Neutrophil (primary cell): ENCODE data around the gene CDH13.

ENCODE experiments used
- H3K27ac ChIP-seq: fragments of 200-600 bp; sonication (generic); 2 replicates; pipeline ENCODE4 v1.5.1; 2016; ENCODE audit warnings: mild to moderate bottlenecking, moderate library complexity
- H3K27me3 ChIP-seq: fragments of 200-600 bp; sonication (generic); 2 replicates; pipeline ENCODE4 v1.6.0; 2016; ENCODE audit warnings: mild to moderate bottlenecking
- H3K36me3 ChIP-seq: fragments of 200-600 bp; sonication (generic); 2 replicates; pipeline ENCODE4 v1.5.1; 2017
- H3K4me1 ChIP-seq, 2 experiments: fragments of 200-600 bp in 1 of 2; sonication (generic) in 1 of 2; 1 replicate in 1 of 2; 2 replicates in 1 of 2; pipeline versions ENCODE4 v1.5.1 to v1.6.1; 2013 to 2016; ENCODE audit warnings: low read depth in 1 of 2, low read length in 1 of 2, mild to moderate bottlenecking in 1 of 2, moderate library complexity in 1 of 2; ENCODE audit not compliant: control insufficient read depth in 1 of 2, insufficient read depth in 1 of 2
- H3K4me3 ChIP-seq, 2 experiments: fragments of 200-600 bp in 1 of 2; sonication (generic) in 1 of 2; 1 replicate in 1 of 2; 2 replicates in 1 of 2; pipeline ENCODE4 v1.5.1; 2013 to 2016; ENCODE audit warnings: low read depth in 1 of 2, low read length in 1 of 2, mild to moderate bottlenecking in 1 of 2, moderate library complexity in 1 of 2
- H3K9me3 ChIP-seq: fragments of 200-600 bp; sonication (generic); 2 replicates; pipeline ENCODE4 v1.5.1; 2016
- CTCF ChIP-seq: fragments of 200-600 bp; sonication (generic); IDR thresholded peaks from 2 replicates; pipeline ENCODE4 v1.5.1; 2016; ENCODE audit warnings: antibody characterized with exemption

Gene CDH13

GRCh38 chr16:83348991-83349390, 722.2 kb downstream of the CDH13 start:
- no peak for TF ChIP-seq CTCF
- H3K9me3 ChIP-seq, result no peaks in the 10 kb centered on the region
- H3K27ac ChIP-seq, result no peak overlapping the region
- no peaks in the 10 kb centered on the region for H3K27me3 ChIP-seq
- no peak overlapping the region for H3K4me3 ChIP-seq
- H3K36me3 ChIP-seq, result no peaks in the 10 kb centered on the region
- H3K4me1 ChIP-seq, result no peaks in the 10 kb centered on the region

- Histone ChIP-seq H3K36me3 (no peaks in the 10 kb centered on the region), H3K4me1 (no peaks in the 10 kb centered on the region), H3K4me3 (no peak overlapping the region), H3K9me3 (no peaks in the 10 kb centered on the region), H3K27me3 (no peaks in the 10 kb centered on the region), H3K27ac (no peak overlapping the region)
- TF ChIP-seq CTCF, result no peak
These were observed 723.7 kb downstream of the CDH13 start for GRCh38 chr16:83350481-83350880.

- H3K27ac ChIP-seq, result no peak overlapping the region
- no peaks in the 10 kb centered on the region for H3K9me3 ChIP-seq
- H3K36me3 ChIP-seq, result no peaks in the 10 kb centered on the region
- H3K4me3 ChIP-seq, result no peak overlapping the region
- TF ChIP-seq CTCF, result no peak
- no peaks in the 10 kb centered on the region for H3K27me3 ChIP-seq
- no peaks in the 10 kb centered on the region for H3K4me1 ChIP-seq
These were observed 725.1 kb downstream of the CDH13 start for GRCh38 chr16:83351846-83352245.

- no peaks in the 10 kb centered on the region for H3K27me3 ChIP-seq
- H3K9me3 ChIP-seq, result no peaks in the 10 kb centered on the region
- no peak overlapping the region for H3K4me3 ChIP-seq
- no peak for TF ChIP-seq CTCF
- H3K4me1 ChIP-seq, result no peaks in the 10 kb centered on the region
- H3K36me3 ChIP-seq, result no peaks in the 10 kb centered on the region
- H3K27ac ChIP-seq, result no peak overlapping the region
These were observed 726.5 kb downstream of the CDH13 start for GRCh38 chr16:83353241-83353640.

- Histone ChIP-seq H3K4me1 (no peaks in the 10 kb centered on the region), H3K27me3 (no peaks in the 10 kb centered on the region), H3K27ac (no peak overlapping the region), H3K4me3 (no peak overlapping the region), H3K36me3 (no peaks in the 10 kb centered on the region), H3K9me3 (no peaks in the 10 kb centered on the region)
- no peak for TF ChIP-seq CTCF
These were observed 727.2 kb downstream of the CDH13 start for GRCh38 chr16:83354015-83354414.
